K562 treated with DMSO at 1 percent for 24 hours (cell line): ENCODE measurements around the gene KCMF1. TPM values are rescaled to one million over a fixed set of nuclear protein-coding genes. Genes with fewer than 3 reads are reported as not detected.

Experiments used
- total RNA-seq: library from RNA; unstranded; fragments of 300-600 nt; gene quantifications from 2 replicates; pipeline ENCODE4 v1.2.3, GENCODE V29; 2022; ENCODE audit warnings: low read depth; ENCODE audit not compliant: insufficient read depth

The KCMF1 gene
- total RNA-seq, result 27.6 and 30.4 TPM in 2 replicates

GRCh38 chr2:84970868-84971509 lies at the start of gene KCMF1:
Gene KCMF1 (plus strand): TSS chr2:84971161. CDS start chr2:84971452, 291 bp downstream.

Other genes with a start within 250 kb of the KCMF1 start
- gene TRABD2A, start 90.1 kb upstream of the KCMF1 start, total RNA-seq, result 0.22 TPM in 1 of 2 replicates, not detected in the other
- 1,360 and 1,434 TPM in 2 replicates for gene TMSB10, start 65.5 kb upstream of the KCMF1 start, total RNA-seq
- gene TCF7L1, start 162.2 kb downstream of the KCMF1 start, total RNA-seq, result 0.30 TPM in 1 of 2 replicates, not detected in the other